ENCODE results near the gene TTC16.

TTC16 gene

GRCh38 chr9:127693697-127694096, 22.2 kb upstream of the TTC16 start:
- no peak for DNase-seq (ENCODE audit: low read depth, low spot score)
- H3K4me3 ChIP-seq (ENCODE audit: low read length), result no peak overlapping the region

GRCh38 chr9:127694890-127695720, 20.8 kb upstream of the TTC16 start:
- no peak overlapping the region for H3K4me3 ChIP-seq (ENCODE audit: low read length)
- DNase-seq (ENCODE audit: low read depth, low spot score), result no peak

GRCh38 chr9:127697575-127697974, 18.3 kb upstream of the TTC16 start:
- no peak for DNase-seq (ENCODE audit: low read depth, low spot score)
- H3K4me3 ChIP-seq (ENCODE audit: low read length), result no peak overlapping the region

- no peak overlapping the region for H3K4me3 ChIP-seq (ENCODE audit: low read length)
- DNase-seq (ENCODE audit: low read depth, low spot score), result no peak
Observed at GRCh38 chr9:127698386-127698785, 17.5 kb upstream of the TTC16 start.

- no peak overlapping the region for H3K4me3 ChIP-seq (ENCODE audit: low read length)
- no peak for DNase-seq (ENCODE audit: low read depth, low spot score)
Observed at GRCh38 chr9:127698985-127699670, 16.8 kb upstream of the TTC16 start.

- DNase-seq (ENCODE audit: low read depth, low spot score), result no peak
- no peak overlapping the region for H3K4me3 ChIP-seq (ENCODE audit: low read length)
Observed at GRCh38 chr9:127700140-127700539, 15.7 kb upstream of the TTC16 start.

- no peak overlapping the region for H3K4me3 ChIP-seq (ENCODE audit: low read length)
- no peak for DNase-seq (ENCODE audit: low read depth, low spot score)
Observed at GRCh38 chr9:127700594-127701255, 15.2 kb upstream of the TTC16 start.

GRCh38 chr9:127703289-127703946, 12.5 kb upstream of the TTC16 start:
- H3K4me3 ChIP-seq (ENCODE audit: low read length), result no peak overlapping the region
- DNase-seq (ENCODE audit: low read depth, low spot score), result no peak

GRCh38 chr9:127705577-127706379, 10.1 kb upstream of the TTC16 start:
- H3K4me3 ChIP-seq (ENCODE audit: low read length), result no peak overlapping the region
- DNase-seq (ENCODE audit: low read depth, low spot score), result no peak

- peak within 1 kb of the TSS; percentile 2; the same call in 1 of the 2 replicates for H3K4me3 ChIP-seq (ENCODE audit: low read length)
- no peak for DNase-seq (ENCODE audit: low read depth, low spot score)
Observed at GRCh38 chr9:127706836-127707241, 9.0 kb upstream of the TTC16 start, which contains the start of gene CFAP157. TSS of gene CFAP157 (plus strand) at chr9:127706988. CDS start at chr9:127707032, 44 bp downstream.

GRCh38 chr9:127707766-127708165, 8.1 kb upstream of the TTC16 start:
- H3K4me3 ChIP-seq (ENCODE audit: low read length), result no peak overlapping the region
- peak; percentile 55 for DNase-seq (ENCODE audit: low read depth, low spot score)

- no peak for DNase-seq (ENCODE audit: low read depth, low spot score)
- no peak overlapping the region for H3K4me3 ChIP-seq (ENCODE audit: low read length)
Observed at GRCh38 chr9:127708952-127709587, 6.8 kb upstream of the TTC16 start.

- no peak for DNase-seq (ENCODE audit: low read depth, low spot score)
- H3K4me3 ChIP-seq (ENCODE audit: low read length), result no peak overlapping the region
Observed at GRCh38 chr9:127710204-127710783, 5.6 kb upstream of the TTC16 start.

- no peak overlapping the region for H3K4me3 ChIP-seq (ENCODE audit: low read length)
- DNase-seq (ENCODE audit: low read depth, low spot score), result peak; percentile 75
Observed at GRCh38 chr9:127711226-127711701, 4.6 kb upstream of the TTC16 start.

GRCh38 chr9:127711831-127712274, 4.0 kb upstream of the TTC16 start:
- H3K4me3 ChIP-seq (ENCODE audit: low read length), result no peak overlapping the region
- DNase-seq (ENCODE audit: low read depth, low spot score), result no peak

- H3K4me3 ChIP-seq (ENCODE audit: low read length), result no peak overlapping the region
- no peak for DNase-seq (ENCODE audit: low read depth, low spot score)
Observed at GRCh38 chr9:127712371-127712770, 3.5 kb upstream of the TTC16 start.

GRCh38 chr9:127712867-127713266, 3.0 kb upstream of the TTC16 start:
- H3K4me3 ChIP-seq (ENCODE audit: low read length), result no peak overlapping the region
- no peak for DNase-seq (ENCODE audit: low read depth, low spot score)
